GM21723 (cell line): ENCODE measurements around the gene BICD1.
A peak's percentile ranks its signal among the peaks of the same experiment; 100 is the strongest.

Experiments
- ATAC-seq: cut with Tn5 transposase; IDR thresholded peaks from one replicate; pipeline ENCODE4 v1.9.1; 2021; ENCODE audit warnings: mild to moderate bottlenecking, moderate library complexity; ENCODE audit not compliant: unreplicated experiment

BICD1 gene

DNA sequence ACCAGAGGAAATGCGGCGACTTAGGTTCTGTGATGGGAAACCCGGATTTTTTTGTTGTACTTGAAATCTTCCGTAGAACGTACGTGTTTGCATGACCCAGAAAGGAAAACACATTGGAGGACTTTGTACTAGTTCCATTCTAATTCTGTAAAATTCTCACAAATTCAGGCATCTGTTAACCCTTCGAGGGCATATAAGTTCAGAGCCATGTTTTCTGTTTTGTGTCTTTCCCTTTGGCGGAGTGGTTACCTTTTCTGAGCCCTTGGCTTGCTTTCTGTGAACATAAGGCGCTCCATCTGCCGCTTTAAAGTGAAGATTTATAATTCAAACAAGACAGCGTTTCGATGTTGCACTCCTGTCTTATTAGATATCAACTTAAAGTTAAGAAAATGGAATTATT lies 34.2 kb downstream of the BICD1 start:
- no peak for ATAC-seq

DNA sequence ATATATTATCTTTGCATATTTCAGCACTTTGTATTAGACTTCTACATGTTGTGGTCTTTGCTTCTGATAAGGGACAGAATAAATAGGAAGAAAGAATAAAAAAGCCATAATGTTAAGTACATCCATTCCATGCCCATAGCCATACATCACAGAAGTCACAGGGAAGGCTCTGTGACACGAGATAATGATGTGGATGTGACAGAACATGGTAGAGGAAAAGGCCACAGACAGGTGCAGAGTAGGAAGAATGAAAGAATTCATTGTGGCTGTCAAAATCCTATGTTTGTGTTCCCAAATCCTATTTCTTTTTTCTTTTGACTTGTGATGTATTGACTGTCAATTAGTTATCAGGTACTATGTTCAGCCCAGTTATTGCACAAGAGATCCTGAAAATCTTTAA lies 38.4 kb downstream of the BICD1 start:
- ATAC-seq = no peak

DNA sequence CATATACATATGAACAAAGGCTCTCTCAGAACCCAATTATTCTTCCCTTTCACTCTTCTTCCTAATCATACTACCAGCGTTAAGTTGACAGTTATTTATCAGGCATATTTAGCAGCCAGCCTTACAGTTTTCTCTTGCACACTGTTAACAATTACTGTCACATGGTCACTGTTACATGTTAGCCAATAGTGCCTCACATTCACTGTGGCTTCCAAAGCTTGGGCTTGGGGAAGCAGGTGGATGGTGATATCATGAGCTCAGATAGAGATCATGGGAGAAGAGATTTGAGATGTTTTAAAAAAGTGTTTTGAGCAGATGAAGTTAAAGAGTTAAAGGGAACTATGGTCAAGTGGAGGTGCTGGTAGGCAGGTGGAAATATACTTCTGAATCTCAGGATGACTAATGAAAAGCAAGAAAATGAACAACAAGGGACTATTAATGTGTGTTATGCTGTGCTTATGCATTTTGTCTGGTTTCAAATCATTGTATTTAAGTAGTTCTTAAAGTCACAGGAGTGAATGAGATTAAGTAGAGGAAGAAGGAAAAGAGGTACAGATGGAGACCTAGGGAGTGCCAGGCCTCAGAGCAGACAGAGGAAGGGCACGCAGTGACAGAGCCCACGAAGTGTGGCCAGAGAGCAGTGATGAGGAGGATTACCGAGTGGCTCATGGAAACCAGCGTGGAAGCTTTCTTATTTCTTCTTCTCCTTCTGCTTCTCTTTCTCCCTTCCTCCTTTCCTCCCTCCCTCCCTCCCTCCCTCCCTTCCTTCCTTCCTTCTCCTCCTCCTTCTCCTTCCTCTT lies 39.6 kb downstream of the BICD1 start:
- peak; percentile 79 for ATAC-seq

DNA sequence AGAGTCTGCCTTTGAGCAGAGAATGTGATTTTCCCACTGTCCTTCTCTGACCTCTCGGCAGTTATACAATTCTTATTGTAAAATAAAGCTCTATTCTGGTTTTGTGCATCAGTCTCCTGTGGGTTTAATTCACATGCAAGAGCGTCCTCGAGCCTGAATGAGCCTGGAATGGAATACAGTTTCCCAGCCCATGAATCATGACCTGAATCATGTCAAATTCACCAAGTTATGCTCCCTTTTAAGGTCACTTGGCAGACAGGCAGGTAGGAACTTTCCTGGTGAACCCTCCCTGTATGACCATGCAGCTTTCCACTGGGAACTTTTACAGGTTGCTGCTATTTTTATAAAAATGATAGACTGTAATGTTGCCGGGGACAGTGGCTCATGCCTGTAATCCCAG lies 41.7 kb downstream of the BICD1 start:
- no peak for ATAC-seq

DNA sequence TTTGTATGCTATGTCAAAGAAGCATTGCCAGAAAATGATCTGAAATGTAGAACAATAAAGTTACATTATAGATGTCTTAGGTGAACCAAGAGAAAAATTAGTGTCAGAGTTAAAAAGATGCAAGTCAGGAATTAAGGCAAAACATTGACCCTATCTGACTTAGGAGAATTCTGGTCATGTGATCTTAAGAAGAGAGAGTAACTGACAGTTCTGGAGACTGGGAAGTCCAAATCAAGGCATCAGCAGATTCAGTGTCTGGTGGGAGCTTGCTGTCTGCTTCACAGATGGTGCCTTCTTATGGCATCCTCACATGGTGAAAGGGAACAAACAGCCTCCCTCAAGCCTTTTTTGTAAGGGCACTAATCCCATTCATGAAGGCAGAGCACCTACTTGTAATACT lies 42.8 kb downstream of the BICD1 start:
- no peak for ATAC-seq

DNA sequence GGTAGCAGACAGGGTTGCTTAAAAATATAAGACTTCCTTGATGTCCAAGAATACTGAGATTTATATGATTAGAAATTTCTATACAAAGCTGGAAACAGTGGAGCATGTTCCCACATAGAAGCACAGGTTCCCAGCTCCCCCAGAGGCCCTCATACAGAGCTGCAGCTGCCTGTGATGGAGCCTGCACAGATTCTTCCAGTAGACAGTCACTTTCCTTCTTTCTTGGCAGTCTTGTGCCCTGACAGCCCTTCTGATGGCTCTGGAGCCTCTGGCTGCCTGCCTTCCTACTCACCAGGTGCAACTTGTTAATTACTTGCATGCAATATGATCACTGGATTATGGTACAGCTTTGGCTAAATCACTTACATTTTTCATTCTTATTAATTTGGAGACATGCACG lies 44.4 kb downstream of the BICD1 start:
- no peak for ATAC-seq

DNA sequence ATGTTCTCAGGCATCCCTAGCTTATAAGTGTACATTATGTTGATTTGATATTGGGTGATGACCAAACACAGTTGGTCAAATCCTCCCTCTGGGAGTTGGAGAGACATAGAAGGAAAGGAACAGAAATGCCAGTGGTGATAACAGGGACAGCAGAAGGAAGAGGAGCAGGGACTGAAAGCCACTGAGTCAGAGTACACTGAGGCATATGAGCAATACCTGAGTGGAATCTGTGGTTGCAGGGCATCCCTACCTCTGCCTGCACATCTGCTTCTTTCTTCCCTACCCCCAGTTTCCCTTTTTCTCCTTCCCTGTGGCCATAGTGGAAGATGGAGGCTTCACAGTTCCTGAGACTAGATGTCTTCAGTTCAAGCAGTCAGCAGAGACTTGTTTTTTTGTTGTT lies 44.9 kb downstream of the BICD1 start:
- no peak for ATAC-seq

DNA sequence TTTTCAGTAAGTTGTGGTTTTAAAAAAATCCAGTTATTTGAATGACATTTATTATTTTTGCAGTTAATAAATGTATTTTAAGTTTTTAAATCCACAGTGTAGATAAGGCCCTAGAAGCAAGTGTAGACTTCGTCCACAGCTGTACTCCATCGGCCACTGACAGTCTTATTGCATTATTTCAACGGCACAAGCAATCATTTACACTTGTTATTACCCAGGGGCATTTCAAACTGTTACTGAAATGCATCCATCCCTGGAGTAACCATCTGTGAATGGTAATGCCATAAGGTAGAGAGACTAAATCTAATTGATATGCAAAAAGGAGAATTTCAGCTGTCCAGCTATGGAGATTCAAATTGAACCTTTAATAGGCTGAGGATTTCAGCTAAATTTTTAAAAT lies 48.4 kb downstream of the BICD1 start:
- no peak for ATAC-seq

DNA sequence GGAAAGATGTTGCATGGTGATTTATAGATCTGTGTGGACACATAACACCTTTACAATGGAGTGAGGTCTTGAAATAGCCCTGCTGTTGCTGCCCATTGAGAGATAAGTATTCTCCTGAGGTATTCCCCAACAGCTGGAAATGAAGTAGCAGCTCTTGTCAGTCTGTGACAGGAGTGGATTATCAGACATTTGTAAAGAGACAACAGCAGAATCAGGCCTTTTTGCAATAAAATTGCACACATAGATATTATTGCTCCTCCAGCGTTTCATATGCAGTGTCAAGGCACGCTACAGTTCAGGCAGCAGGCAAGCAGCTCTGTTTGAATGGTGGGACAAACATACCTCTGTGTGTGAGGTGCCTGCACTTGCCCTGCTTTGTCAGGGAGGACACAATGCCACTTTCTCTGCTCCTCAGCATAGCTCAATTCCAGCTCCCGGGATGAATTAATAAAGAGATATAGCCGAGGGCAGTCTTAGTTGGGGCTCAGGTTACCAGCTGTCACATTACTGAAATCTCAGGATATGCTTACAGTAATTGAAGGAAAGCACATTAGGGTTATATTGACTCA lies 49.4 kb downstream of the BICD1 start:
- ATAC-seq = no peak

DNA sequence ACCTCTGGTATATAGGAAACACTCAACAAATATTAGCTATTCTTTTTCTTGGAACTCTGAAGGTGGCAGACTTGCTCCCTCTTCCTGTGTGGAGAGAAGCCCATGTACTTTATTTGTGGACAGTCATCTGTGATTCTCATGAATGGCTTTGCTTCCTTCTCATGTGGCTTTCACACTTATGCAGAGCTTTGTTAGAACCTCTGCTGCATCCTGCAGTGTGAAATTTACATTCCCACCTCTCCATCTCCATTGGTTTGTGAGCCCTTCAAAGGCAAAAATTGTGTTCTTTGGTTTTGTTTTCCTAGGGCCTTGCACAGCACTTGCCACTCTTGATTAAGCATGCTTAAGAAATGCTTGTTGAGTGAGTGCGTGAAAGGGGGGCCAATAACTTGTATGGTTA lies 51.9 kb downstream of the BICD1 start:
- no peak for ATAC-seq

DNA sequence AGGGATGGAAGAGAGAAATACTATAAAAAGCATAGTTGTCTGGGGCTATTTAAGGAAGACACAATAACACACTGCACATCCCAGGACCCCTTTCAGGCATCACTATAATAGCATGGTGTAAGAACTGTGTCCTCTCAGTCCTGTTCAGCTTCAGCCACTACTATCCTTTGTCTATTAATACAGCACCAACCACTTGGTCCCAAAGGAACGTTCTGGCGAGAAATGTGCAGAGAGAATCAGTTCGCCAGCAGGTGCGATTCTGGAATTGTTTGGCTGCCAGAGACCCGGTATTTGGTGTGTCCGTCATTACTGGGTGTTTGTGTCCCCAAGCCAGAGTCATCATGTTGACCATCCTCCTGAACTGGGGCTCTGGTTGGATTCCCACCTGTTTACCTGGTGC lies 52.7 kb downstream of the BICD1 start:
- no peak for ATAC-seq

DNA sequence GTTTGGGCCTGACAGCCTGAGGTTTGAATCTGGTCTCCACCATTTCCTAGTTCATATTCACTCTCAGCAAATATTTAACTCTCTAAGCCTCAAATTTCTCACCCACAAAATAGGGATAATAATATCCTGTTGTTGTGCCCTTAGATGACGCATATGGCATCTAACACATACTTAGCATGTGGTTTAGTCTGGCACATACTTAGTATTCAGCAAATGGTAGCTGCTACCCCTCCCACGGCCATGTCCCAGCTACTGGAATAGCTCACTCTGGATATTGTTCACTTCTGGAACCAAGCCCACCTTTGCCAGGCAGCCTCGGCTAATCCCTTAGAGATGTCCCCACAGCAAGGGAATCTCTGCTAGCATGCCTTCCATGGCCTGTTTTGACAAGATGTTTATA lies 53.3 kb downstream of the BICD1 start:
- no peak for ATAC-seq

DNA sequence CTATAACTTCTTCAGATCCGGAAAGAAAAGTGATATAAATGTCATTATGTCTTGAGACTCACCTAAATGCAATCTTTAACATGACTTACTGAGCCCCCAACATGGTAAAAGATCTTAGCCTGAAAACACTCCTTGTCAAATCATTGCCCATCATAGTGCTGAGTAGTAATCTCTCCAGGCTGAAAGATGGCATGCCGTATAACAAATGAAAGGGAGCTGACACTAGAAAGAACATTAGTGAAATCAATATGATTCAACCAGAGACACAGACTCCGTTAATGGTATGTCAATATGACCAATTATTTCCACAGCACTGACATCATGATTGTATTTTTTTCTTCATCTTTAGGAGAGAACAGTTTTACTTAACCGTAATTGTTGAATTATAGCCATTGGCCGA lies 54.4 kb downstream of the BICD1 start:
- ATAC-seq = no peak

DNA sequence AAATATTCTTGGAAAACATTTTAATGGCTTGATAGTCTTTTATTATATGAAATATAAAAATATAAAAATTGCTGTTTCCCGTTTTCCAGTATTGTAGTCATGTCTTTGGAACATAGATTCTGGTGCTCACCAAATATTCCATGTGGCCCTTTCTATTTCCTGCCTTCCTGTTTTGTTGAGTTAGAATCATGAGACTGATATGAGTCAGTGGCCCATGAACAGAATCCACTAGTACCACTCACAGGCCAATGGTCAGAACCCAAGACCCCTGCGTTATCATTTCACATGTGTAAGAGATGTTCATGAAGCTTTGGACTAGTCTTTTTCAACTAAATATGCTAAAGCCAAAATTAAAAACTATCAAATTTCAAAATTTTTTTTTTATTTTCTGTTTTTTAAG lies 56.9 kb downstream of the BICD1 start:
- no peak for ATAC-seq

DNA sequence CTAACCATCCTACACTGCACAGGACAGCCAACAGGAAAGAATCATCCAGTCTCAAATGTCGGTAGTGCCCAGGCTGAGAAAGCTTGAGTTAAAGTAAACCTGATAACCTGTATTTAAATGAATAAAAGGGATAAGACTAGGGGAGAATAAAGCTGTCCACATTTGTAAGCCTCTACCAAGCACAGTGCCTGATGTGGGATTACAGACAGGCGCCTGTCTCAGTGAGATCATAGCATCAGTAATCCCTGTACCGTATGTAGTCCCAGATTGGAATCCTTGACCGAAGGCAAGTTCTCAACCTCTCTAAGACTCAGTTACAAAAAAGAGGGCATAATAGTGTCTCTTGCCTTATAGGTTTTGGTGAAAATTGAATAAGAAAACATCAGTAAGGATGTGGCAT lies 59.9 kb downstream of the BICD1 start:
- no peak for ATAC-seq

DNA sequence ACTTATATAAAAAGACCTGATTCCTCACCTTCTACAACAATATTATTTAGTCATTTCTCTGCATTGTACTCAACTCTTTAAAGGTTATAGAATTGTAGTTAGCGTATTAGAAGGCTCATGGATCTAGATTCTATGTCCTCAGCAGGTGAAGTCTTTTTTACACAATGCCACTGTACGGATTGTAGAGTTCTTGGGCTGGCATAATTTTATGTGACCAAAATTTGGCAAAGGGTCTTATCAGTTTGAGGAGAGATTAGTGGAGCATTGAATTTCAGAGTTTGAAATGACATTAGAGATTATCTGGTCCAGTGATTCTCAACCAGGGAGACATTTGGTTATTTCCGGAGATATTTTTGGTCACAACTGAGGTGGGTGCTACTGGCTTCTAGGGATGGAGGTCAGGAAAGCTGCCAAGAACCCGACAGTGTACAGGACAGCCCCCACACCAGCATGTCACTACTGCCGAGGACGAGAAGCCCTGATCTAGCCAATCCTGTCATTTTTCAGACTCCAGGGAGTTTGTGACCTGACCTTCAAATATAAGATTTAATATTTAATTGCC lies 63.9 kb downstream of the BICD1 start:
- ATAC-seq = no peak

DNA sequence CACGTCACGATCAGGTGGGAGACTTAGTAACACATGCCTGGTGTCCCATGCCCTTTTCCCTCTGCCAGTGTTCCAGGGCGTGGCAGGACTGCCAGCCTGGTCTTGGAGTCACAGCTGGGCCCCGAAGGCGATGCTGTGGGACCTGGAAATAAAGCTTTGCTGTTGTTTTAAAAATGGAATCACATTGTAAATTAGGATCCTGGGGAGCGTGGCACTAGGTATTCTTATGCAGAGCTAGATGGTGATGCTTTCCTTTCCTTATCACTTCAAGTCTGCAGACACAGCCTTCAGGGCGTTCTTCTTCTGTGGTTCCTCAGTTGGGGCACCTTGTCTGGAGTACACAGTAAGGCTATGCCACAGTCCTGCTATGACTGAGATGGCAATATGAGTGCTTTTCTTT lies 64.6 kb downstream of the BICD1 start:
- ATAC-seq = no peak

DNA sequence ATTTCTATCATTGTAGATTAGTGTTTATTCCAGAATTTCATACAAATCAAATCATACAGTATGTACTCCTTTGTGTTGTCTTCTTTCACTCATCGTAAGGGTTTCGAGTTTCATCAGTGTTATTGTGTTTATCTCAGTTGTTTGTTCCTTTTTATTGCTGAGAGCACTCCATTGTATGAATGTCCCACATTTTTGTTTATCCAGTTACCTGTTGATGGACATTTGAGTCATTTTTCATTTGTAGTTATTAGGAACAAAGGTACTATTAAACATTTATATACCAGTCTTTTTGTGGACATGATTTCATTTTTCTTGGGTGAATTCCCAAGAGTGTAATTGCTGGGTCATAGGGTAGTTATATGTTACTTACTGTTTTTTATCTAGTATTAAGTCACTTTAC lies 70.0 kb downstream of the BICD1 start:
- no peak for ATAC-seq

DNA sequence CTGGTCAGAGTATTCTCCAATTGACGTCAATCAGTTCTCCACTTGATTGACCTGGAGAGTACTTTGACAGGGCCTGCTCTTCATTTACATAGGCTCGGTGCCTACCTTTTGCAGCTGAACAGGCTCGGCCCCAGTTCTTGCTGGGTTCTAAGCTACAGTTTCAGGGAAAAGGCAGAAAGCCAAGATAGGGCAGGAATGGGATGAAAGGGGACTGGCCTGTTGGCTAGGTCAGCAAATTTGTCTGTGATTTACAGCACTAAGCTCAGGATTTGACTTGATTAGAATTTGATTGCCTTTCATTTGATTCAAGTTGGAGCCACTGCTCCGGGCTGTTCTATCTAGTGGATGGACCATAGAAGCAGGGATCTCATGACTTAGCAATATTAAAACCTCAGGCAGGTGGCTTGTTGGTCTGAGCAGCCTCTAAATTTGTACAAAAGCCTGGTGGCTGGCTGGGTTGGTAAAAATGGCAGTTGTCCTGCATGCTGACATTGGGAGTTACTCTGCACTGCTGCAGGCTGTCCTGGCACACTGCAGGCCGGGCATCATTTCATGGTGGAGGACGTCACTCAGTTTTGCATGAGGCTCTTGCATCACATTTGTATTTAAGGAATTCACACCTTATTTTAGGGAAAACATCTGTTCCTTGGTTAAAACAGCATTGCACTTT lies 71.8 kb downstream of the BICD1 start:
- no peak for ATAC-seq

DNA sequence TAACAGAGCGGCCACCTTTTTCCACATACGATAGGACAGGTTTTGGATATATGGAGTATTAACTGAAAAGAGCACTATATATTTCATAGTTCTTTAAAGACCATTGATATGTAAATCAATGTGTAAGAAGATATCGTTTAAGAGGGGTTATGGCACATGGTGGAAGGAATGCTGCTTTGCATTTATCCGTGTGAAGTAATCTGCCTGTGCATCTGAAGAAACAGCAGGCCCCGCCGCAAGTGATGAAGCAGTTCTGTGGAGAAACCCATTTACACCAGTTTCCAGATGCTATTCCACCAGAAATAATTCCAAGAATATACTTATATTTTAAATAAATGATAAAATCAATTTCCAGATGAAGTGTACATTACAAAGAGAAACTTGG lies 72.4 kb downstream of the BICD1 start:
- ATAC-seq = no peak

DNA sequence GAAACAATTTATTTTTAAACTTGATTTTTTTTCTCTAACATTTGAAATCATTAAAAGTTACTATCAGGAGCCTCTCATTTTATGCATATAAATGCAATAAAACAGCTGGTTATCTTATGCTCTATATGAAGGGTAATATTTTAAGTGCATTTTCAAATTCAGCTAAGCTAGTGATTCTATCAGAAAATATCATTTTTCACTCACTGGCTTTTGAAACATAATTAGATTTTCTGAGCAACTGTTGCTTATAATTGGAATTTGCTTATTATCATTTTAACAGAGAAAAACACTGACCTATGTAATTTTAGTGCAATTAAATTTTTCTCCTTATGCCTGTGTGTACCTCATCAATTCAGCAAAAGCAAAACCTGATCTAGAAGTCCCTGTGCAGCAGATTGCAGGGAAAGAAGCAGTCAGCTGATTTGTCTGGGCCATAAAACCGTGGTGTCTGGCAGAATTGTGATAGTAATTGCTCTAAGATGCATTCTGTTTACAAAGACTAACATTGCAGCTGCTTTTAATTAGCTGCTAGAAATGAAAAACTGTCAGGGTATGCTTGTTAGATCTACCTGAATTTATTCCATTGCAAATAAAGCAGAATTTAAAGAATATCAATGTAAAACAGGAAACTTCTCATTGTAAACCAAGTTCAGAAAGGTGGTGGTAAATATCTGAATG lies 75.0 kb downstream of the BICD1 start:
- ATAC-seq = no peak

DNA sequence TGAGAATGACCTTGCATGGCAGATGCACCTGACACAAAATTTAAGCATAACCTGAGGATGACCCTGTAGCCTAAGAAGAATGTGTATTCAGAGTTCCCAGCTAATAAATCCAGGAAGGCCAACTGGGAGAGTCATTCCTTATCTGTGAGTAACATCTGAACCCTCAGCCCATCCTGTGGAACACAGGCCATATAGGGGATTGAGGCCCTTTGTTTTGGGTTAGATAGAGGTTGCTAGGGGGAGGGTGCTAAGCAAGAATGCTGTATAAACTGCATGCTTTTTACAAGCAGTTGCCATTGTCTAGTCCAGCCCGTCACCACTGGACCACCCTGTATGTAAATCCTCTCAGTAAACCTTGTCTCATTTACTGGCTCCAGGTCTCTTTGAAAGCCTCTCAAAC lies 77.0 kb downstream of the BICD1 start:
- no peak for ATAC-seq
